GM19455 (cell line): ENCODE data around the gene SORBS1.

ENCODE experiments used
- ATAC-seq: cut with Tn5 transposase; IDR thresholded peaks from one replicate; pipeline ENCODE4 v1.9.1; 2021; ENCODE audit not compliant: unreplicated experiment

Gene SORBS1

DNA sequence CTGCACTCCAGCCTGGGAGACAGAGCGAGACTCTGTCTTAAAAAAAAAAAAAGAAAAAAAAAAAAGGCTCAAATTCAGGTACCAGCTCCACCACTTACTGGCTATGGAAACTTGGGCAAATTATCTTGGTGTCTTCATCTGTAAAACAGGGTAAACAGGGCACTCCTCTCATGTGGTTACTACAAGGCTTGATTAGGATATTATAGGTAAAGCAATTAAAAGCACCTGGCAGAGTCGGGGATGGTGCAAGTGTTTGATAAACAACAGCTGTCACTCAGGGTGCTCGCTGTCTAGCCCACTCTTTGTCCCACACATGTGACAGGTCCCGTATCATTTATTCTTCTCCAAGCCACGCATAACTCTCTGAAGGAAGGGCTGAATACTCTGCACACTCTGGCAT, 96.9 kb downstream of the SORBS1 start:
- ATAC-seq: no peak

DNA sequence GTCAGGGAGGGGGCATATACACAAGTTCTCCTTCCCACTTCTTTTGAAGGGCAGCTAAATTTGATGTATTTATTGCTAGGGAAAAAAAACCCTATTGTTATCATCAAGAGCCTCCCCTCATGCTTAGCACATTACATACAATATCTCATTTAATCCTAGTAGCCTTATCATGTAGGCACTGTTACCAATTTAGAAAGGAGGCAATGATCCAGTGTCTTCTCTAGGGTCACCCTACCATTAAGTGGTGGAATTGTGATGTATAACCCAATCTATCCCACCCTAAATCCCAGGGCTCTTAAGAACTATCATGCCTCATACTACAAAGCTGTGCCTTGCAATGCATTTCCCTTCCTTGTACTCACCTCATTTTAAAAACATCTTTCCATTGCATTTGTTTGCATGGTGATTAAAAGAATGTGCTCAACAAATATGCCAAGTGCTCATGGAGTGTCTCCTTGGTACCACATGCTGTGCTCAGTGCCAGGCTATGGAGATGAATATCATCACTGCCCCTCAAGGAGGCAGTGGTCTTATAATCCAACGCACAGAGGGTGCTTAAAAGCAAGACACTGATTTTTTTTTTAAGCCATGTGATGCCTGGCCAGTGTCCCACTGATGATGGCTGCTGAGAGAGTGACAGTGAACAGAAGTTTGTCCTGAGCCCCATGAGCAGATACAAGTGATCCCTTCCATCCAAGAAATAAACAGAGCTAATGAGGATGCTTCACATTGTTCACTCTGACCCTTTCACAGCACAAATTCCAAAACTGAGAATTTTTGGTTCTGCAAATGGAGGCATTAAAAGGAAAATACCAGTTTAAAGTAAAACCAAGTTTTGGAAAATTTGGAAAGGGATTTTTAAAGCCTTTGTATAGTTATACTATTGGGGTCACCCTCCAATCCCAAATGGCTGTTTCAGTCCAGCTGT, 98.2 kb downstream of the SORBS1 start:
- no peak for ATAC-seq

DNA sequence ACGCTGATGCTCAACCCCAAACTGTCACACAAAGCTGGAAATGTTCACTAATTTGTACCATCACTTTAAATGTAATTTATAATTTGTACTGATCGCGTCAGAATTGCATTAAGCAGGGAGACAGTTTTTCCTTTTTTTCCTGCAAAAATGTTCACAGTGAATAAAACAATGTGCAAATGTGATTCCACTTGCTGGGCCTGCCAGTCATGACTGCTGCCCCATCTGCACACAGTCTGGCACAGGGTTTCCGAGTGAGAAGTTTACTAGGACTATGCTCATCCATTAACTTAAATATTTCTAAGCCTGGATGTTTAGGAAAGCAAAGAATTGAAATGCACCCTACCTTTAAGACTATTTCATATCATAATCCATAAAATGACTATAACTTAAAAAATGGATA, 99.6 kb downstream of the SORBS1 start:
- no peak for ATAC-seq

DNA sequence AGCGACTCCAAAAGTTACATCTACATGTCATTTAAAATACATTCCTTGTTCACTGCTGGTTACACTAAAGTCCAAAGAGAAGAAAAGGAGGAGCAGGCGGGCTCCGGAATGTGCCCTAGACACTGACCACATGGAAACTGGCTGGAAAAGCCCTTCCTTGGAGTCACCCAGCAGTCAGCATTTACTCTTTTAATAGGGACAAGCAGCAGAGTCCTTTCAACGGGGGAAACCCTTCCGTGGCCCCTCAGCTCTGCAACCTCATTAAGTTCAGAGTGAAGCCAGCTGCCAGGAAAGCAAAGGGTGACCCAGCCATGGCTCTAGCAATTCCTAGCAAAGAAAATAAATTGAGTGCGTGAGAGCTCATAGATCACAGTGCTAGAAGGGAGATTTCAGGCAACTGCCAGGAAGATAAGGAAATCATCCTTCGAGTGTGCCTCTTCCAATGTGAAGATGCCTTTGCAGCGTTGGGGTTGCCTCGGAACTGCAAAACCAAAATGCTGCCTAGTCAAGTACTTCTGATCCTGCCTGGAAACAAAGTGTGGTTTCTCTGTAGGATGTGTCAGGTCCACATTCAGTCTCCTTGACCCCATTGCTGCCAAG, 101.6 kb downstream of the SORBS1 start:
- no peak for ATAC-seq

DNA sequence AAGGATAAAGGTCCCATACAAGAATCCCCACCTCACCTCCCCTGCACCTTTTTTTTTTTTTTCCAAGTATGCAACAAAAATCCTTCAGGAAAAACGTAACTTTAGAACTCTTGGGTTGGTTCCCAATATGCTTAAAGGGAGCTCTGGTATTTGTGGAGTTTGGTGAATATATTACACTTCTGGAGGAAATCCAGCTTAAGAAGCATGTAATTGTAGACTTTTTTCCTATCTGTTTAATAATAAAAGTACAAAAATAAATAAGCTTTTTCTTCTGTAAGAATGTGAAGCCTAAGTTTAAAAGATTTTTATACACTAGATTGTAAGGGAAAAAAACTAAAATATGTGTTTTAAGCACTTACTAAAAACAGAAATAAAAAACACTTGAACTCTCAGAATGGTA, 102.3 kb downstream of the SORBS1 start:
- no peak for ATAC-seq

DNA sequence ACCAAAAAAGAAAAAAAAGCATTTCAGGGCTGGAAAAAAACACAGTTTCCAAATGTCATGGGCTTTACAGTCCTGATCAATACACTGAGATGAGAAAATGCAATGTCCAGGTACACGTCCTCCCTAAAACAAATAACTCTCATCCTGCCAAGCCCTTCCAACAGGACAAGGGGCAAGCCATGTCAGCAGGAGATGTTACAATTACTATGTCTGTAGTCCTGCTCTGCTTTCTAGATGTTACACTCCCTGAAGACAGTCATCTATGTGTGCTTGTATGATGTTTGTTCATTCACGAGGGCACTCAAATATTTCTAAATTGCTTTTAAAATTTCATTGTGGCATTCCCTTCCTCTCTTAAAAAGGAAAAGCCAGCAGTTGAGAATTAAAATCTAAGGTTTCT, 103.2 kb downstream of the SORBS1 start:
- ATAC-seq: no peak

DNA sequence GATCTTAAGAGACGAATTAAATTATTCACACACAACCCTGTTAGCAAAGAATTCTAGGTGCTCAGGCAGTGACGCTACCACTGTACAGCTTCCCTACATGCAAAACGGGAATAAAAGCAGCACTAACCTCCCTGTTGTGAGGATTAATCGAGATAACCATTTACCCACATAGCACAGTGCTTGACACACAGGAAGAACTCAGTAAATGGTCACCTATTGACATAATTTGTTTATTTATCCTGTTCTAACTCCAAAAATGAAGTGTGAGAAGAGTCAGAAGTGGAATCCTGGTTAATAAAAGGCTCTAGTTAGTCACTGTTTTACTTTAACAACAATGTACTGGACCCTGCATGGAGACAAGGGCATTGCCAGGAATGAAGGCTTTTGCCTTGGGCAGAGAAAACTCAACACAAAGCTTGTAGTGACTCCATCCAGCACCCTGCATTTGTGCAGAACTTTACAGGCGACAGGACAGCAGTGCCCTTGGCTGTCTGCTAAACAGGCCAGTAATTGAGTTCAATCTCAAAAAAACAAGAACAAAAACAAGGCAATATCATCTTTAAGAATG, 103.8 kb downstream of the SORBS1 start:
- ATAC-seq: no peak

DNA sequence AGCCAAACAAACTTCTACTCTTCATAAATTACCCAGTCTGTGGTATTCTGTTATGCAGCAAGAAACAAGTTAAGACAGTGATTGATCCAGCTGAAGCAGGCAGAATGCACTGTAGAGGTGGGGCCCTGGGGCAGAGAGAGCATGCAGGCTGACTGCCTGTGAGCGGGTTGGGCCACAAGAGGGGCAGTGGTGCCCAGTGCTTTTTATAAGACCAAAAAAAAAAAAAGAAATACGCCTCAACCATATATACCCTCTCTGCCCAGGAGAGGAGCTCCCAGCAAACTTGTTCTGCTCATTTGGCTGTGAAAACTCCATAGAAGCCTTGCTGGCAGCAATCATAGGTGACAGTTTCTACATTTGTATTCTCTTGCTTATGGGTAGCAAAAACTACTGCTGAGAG, 104.7 kb downstream of the SORBS1 start:
- ATAC-seq: no peak

DNA sequence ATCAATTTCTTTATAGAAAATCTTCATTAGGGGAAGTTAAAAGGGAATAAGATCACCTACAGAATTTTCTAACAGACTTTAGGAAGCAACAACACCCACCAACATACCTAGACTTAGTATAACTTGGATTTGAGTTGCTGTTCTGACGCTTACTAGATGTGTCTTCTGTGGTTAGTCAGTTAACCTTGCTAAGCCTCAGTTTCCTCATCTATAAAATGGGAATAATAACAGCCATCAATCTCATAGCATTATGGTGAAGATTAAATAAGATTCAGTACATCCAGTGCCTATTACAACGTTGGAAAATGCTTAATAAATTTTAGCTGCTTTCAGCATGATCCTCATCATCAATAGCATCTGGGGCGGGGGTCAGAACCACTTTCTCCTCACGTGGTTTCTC, 106.2 kb downstream of the SORBS1 start:
- no peak for ATAC-seq

DNA sequence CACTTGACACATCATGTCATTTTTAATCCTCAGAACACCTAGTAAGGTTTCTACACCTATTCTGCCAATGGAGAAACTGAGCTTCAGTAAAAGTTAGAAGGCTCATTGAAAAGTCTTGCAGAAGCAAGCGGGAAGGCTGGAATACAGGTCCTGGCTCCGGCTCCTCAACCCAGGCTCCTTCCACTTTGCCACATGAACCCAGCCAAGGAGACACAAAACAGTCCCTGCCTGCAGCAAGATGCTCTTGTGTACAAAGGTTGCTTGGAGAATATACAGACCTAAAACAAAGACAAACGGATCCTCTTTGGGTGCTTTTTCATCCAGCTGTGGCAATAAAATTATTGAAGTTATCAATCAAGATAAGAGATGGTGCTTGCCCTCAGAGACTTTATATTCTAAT, 106.8 kb downstream of the SORBS1 start:
- ATAC-seq: no peak

DNA sequence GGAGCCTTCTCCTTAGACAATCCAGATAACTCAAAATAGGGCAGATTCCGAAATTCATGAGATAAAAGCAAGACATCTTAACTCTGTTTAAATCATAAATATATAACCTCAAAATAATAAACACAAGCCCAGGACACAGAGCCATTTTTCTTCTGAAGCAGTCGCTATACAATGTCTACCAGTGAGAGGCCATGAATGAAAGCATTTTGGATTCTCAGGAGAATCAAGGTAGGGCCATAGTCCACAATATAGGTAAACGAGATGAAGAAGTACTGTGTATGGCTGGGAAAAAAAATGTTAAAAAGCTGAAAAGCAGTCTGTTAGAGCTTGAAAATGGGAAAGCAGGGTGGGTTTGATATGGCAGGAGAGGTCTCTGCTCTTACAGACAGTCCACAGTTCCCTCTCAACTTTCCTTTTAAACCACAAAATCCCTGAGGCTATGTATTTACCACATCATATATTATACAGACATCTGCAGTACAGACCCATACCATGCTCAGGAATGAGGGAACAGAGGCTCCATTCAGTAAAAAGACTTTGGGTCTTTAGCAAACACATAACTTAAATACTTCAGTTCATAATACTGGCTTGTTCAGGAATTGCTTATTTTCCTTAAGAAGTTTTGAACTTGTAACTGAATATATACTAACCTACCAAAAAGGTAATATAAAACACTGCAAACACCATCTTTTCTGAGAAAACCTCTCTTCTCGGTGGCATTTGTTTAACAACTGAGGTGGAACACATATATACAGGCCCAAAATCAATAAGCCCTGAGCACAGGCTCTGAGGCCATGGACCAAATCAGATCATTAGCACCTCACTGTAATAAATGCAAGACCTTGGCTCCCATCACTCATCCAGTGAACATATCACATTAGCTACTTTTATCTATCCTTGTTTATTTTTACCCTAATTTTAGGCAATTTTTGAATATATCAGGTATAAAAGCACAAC, 109.3 kb downstream of the SORBS1 start:
- no peak for ATAC-seq

DNA sequence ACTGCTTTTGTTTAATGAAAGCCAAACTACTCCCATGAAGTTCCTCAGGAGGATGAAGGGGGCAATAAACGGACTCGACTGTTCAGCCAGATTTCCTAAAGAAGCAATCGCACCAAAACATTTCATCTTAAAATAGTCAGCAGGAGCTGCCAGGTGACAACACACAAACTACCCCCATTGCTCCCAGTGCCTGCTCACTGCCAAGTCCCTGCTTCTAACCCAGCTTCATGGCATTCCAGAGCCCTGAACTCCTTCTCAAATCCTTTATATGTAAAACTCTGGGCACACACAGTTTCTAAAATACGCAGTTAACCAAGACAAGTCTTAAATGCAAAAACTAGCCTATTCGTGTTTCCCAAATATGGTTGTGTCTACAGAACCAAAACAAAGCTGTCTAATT, 110.0 kb downstream of the SORBS1 start:
- no peak for ATAC-seq

DNA sequence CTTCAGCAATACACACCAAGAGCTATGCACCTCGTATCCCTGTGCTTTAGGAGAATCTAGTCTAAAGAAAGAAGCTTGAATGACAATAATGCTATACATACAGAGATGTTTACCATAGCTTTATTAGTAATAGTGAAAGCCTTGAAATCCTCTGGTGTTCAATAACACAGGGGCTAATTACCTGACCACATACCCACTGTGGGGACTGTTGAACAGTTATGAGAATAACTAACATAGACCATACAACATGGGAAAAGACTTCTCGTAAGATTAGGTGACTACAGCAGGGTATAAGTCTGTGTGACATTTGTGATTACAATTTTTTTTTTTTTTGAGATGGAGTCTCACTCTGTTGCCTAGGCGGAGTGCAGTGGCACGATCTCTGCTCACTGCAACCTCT, 111.0 kb downstream of the SORBS1 start:
- ATAC-seq: no peak

DNA sequence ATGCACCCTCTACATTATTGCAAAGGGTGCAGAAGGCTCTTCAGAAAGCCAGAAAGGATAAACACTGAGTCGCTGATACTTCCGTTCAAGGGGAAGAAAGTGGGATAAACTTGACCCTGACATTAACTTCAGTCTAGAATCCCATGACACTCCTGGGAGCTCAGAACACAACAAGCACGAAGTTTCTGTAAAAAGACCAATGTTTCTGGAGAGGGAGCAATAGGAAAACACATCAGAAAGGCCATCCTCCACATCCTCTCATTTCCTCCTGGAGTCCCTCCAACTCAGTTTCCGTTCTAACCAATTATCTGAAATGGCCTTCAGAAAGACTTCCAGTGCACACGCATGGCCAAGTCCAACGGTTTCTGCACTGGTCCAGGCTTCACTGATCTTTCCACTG, 113.5 kb downstream of the SORBS1 start:
- no peak for ATAC-seq

DNA sequence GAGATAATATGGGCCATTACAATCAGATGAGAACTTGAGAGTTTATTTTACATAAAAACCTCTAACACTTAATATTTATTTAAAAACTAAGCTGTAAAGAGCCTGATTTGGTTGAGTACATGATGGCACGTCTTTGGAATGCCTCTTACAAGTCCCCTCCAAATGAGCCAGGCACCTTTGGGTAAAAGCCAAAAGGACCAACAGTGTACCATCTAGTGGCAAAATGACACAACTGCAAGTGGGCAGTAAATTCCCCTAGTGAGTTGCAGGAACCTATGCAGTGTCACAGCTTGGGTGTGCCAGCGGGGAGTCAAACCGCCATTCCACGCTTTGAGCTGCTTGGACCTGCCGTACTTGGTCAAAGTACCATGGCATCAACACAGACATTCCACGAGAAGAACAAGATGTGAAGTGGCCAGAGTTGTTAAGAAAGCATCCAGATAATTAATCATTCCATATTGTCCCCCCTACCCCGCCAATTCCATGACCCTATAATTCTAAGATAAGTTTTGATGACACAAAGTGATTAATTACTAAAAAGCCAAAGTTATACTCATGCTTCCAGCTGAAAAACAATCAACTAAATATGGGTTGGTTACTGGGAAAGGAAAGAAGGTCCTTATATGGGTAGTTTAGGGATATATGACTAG, 115.2 kb downstream of the SORBS1 start:
- ATAC-seq: peak; percentile 71

DNA sequence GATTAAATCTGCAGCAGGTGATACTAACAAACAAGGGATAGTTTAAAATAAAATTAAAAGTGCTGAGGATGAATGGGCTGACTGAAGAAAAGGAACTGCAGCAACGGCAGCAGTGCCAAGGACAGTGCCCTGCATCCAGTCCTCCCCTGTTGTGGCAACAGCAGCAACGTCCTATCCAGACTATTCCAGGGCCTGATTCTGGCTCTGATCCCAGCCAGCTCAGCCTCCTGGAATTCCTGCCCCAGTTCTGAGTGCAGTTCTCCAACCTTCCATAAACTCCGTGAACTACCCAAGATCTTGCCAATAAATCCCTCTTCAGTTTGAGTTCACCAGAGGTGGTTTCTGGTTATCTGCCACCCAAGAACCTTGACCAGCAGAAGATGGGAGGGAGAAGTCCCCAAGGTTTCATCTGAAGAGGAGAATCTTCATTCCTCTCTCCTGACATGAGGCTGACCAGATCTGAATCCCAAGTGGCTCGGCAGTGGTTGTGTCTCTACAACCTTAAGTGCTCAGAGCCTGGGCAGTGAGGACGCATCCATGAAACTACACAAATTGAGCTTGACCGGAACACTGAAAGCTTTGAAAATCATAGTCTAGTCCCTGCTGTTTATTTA, 115.8 kb downstream of the SORBS1 start:
- no peak for ATAC-seq

DNA sequence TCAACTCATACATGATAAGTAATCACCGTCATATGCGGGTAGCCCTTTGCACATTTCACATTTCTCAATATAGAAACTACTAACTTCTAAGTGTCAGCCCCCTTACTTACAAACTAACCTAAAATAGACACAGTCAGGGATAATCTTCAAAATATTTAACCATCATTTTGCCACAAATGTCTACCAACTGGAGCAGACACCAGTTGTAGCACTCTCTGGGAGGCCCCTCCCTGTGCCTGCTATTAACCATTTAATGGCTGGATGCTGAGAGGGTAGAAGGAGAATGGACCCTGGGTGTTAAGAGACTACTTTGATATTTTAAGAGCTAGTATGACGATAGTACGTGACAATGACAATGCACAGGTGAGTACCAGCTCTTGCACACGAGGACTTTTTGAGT, 116.4 kb downstream of the SORBS1 start:
- ATAC-seq: no peak

DNA sequence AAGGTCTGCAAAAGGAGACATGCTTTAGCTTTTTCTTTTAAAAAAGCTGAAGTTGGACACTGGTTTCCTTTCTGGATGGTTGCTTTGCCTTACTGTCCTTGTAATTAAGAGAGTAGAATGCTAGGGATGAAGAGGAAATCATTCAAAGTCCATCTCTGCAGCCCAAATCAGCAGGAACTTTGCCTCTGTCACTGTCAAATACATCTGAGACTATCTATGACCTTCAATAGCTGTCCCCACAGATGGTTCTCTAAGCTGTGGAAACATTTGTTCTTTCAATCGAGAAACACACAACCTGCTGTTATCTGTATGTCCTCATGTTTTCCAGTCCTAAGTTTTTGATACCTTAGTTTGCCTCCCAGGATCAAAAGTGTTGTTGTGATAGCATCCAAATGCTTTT, 117.5 kb downstream of the SORBS1 start:
- no peak for ATAC-seq

DNA sequence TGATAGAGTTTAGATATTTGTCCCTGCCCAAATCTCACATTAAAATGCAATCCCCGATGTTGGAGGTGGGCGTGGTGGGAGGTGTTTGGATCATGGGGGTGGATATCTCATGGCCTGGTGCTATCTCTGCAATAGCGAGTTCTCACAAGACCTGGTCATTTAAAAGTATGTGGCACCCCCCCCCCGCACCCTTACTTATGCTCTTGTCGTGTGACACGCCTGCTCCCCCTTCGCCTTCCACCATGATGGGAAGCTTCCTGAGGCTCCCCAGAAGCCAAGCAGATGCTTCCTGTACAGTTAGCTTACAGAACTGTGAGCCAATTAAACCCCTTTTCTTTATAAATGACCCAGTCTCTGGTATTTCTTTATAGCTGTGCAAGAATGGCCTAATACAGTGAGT, 118.8 kb downstream of the SORBS1 start:
- no peak for ATAC-seq

DNA sequence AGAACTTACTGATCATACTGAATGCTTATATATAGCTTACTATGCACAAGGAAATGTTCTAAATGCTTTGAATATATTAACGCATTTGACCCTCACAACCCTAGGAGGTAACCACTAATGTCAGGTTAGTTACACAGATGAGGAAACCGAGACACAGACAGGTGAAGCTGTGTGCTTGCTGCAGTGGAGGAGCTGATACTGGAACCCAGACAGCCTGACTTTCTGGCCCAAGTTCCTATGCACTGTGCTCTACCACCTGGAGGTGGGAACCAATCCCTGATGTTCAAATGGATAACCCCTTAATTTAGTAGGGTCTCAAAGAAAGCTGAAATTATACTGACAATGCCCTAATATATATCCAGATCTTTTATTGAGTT, 119.6 kb downstream of the SORBS1 start:
- ATAC-seq: no peak
